Right lung (tissue), 10 donors: Measurements from ENCODE around the gene TUSC2. TPM values are rescaled to one million over a fixed set of nuclear protein-coding genes. Genes with fewer than 3 reads are reported as not detected.

ENCODE experiments used
- DNase-seq, 2 donors: peaks; one replicate each; pipeline ENCODE4 v3.0.0-alpha.2; 2013
- long read RNA-seq, 8 donors: transcript quantifications; one replicate each; lab custom pipeline, GENCODE V29; 2026
- polyA plus RNA-seq, 5 donors: library from polyadenylated mRNA; unstranded; fragments of 120-200 nt; gene quantifications; one replicate each; pipeline versions ENCODE4 v1.2.1 to v1.2.3, GENCODE V29; 2013; ENCODE audit warnings: inconsistent platforms in 1 of 5, low replicate concordance in 1 of 5; ENCODE audit not compliant: insufficient read length in 5 of 5, insufficient read depth in 1 of 5

The TUSC2 gene
- polyA plus RNA-seq, result 10 to 100 TPM; 18.4 to 26.2 (median 18.9) TPM
- long read RNA-seq, donor 1, transcript TUSC2-201 (3 exons, 1,691 nt), result major isoform, 27 of 29 reads
- long read RNA-seq, donor 1, partial matches to known transcripts, result 0 of 29 reads
- long read RNA-seq, donor 1, other reads (novel, unspliced or antisense), result 0 of 29 reads
- long read RNA-seq, donor 2, transcript TUSC2-201 (3 exons, 1,691 nt), result major isoform, 14 of 15 reads
- long read RNA-seq, donor 2, partial matches to known transcripts, result 0 of 15 reads
- long read RNA-seq, donor 2, other reads (novel, unspliced or antisense), result 0 of 15 reads
- long read RNA-seq, donor 3, transcript TUSC2-201 (3 exons, 1,691 nt), result major isoform, 22 of 23 reads
- long read RNA-seq, donor 3, partial matches to known transcripts, result 0 of 23 reads
- long read RNA-seq, donor 3, other reads (novel, unspliced or antisense), result 0 of 23 reads
- long read RNA-seq, donor 4, transcript TUSC2-201 (3 exons, 1,691 nt), result major isoform, 10 of 10 reads
- long read RNA-seq, donor 4, partial matches to known transcripts, result 0 of 10 reads
- long read RNA-seq, donor 4, other reads (novel, unspliced or antisense), result 0 of 10 reads
- long read RNA-seq, donor 5, transcript TUSC2-201 (3 exons, 1,691 nt), result major isoform, 25 of 26 reads
- long read RNA-seq, donor 5, partial matches to known transcripts, result 0 of 26 reads
- long read RNA-seq, donor 5, other reads (novel, unspliced or antisense), result 0 of 26 reads
- long read RNA-seq, donor 6, transcript TUSC2-201 (3 exons, 1,691 nt), result major isoform, 24 of 25 reads
- long read RNA-seq, donor 6, partial matches to known transcripts, result 0 of 25 reads
- long read RNA-seq, donor 6, other reads (novel, unspliced or antisense), result 0 of 25 reads
- long read RNA-seq, donor 7, transcript TUSC2-201 (3 exons, 1,691 nt), result major isoform, 25 of 25 reads
- long read RNA-seq, donor 7, partial matches to known transcripts, result 0 of 25 reads
- long read RNA-seq, donor 7, other reads (novel, unspliced or antisense), result 0 of 25 reads
- long read RNA-seq, donor 8, transcript TUSC2-201 (3 exons, 1,691 nt), result major isoform, 14 of 14 reads
- long read RNA-seq, donor 8, partial matches to known transcripts, result 0 of 14 reads
- long read RNA-seq, donor 8, other reads (novel, unspliced or antisense), result 0 of 14 reads

GRCh38 chr3:50327943-50328691 lies at the start of gene TUSC2:
TSS of gene TUSC2 (minus strand) at chr3:50328223. CDS start at chr3:50328099, 124 bp downstream.
- peak; percentile 94 to 97 for DNase-seq

- DNase-seq, result no peak
Measured at GRCh38 chr3:50375258-50375931, 47.4 kb upstream of the TUSC2 start.

GRCh38 chr3:50374363-50375257 lies 46.6 kb upstream of the TUSC2 start:
- DNase-seq, result no peak

GRCh38 chr3:50373146-50374051 lies 45.4 kb upstream of the TUSC2 start:
- DNase-seq, result no peak

GRCh38 chr3:50372349-50372748 lies 44.3 kb upstream of the TUSC2 start:
- no peak for DNase-seq

GRCh38 chr3:50371133-50371685 lies 43.2 kb upstream of the TUSC2 start:
- no peak for DNase-seq

- DNase-seq, result no peak
Measured at GRCh38 chr3:50370594-50370993, 42.6 kb upstream of the TUSC2 start.

- no peak for DNase-seq
Measured at GRCh38 chr3:50369012-50369670, 41.1 kb upstream of the TUSC2 start.

GRCh38 chr3:50365842-50366220 lies 37.8 kb upstream of the TUSC2 start:
- no peak for DNase-seq

GRCh38 chr3:50365080-50365841 lies 37.2 kb upstream of the TUSC2 start:
- DNase-seq, result peak; percentile 56 to 65

GRCh38 chr3:50364573-50365079 lies 36.6 kb upstream of the TUSC2 start:
- no peak for DNase-seq

GRCh38 chr3:50359760-50360110 lies 31.7 kb upstream of the TUSC2 start:
- DNase-seq, result no peak

GRCh38 chr3:50358911-50359759 lies 31.1 kb upstream of the TUSC2 start, which contains the start of gene TMEM115:
TSS of gene TMEM115 (minus strand) at chr3:50359521. CDS start at chr3:50359063, 458 bp downstream.
- DNase-seq, result peak; percentile 94 to 95

GRCh38 chr3:50358355-50358910 lies 30.4 kb upstream of the TUSC2 start:
- no peak for DNase-seq

- no peak for DNase-seq
Measured at GRCh38 chr3:50357481-50357880, 29.5 kb upstream of the TUSC2 start.
